Trophoblast cell (in vitro differentiated cells and primary cell): ENCODE data around the gene GSK3B.

Experiments
- DNase-seq, 2 donors: peaks; one replicate each; pipeline ENCODE4 v3.0.0-alpha.2; 2016
- H2AFZ ChIP-seq: 2 replicates; pipeline ENCODE4 v1.6.1; 2013; ENCODE audit warnings: low read length, moderate library complexity, mild to moderate bottlenecking; ENCODE audit not compliant: insufficient read depth, poor library complexity
- H2AK5ac ChIP-seq: 2 replicates; pipeline ENCODE4 v1.6.1; 2013; ENCODE audit warnings: mild to moderate bottlenecking, low read length
- H2BK120ac ChIP-seq: 2 replicates; pipeline ENCODE4 v1.6.1; 2013; ENCODE audit warnings: low read length, mild to moderate bottlenecking, moderate library complexity; ENCODE audit not compliant: insufficient read depth, poor library complexity
- H2BK12ac ChIP-seq: 2 replicates; pipeline ENCODE4 v1.6.1; 2013; ENCODE audit warnings: mild to moderate bottlenecking, low read length, moderate library complexity
- H2BK5ac ChIP-seq: 2 replicates; pipeline ENCODE4 v1.6.1; 2013; ENCODE audit warnings: low read length, low read depth, moderate library complexity, mild to moderate bottlenecking; ENCODE audit not compliant: poor library complexity
- H3K14ac ChIP-seq: 2 replicates; pipeline ENCODE4 v1.6.1; 2013; ENCODE audit warnings: mild to moderate bottlenecking, low read length
- H3K18ac ChIP-seq: 2 replicates; pipeline ENCODE4 v1.6.1; 2013; ENCODE audit warnings: mild to moderate bottlenecking, low read length
- H3K23ac ChIP-seq: 2 replicates; pipeline ENCODE4 v1.6.1; 2013; ENCODE audit warnings: low read length
- H3K27ac ChIP-seq: 2 replicates; pipeline ENCODE4 v1.5.1; 2013; ENCODE audit warnings: low read depth, mild to moderate bottlenecking, inconsistent platforms, low read length, moderate library complexity
- H3K27me3 ChIP-seq: 2 replicates; pipeline ENCODE4 v1.6.1; 2013; ENCODE audit warnings: inconsistent platforms, mild to moderate bottlenecking, low read length, moderate library complexity; ENCODE audit not compliant: insufficient read depth
- H3K36me3 ChIP-seq, 2 experiments: 1 replicate in 1 of 2; 2 replicates in 1 of 2; pipeline ENCODE4 v1.6.1; 2013; ENCODE audit warnings: low read length in 2 of 2, mild to moderate bottlenecking in 2 of 2, moderate library complexity in 1 of 2; ENCODE audit not compliant: insufficient read depth in 2 of 2, control insufficient read depth in 1 of 2
- H3K4ac ChIP-seq: 2 replicates; pipeline ENCODE4 v1.6.1; 2013; ENCODE audit warnings: low read depth, mild to moderate bottlenecking, low read length, moderate library complexity
- H3K4me1 ChIP-seq, 2 experiments: 1 replicate in 1 of 2; 2 replicates in 1 of 2; pipeline ENCODE4 v1.6.1; 2013; ENCODE audit warnings: low read length in 2 of 2, mild to moderate bottlenecking in 2 of 2, moderate library complexity in 1 of 2; ENCODE audit not compliant: insufficient read depth in 2 of 2, control insufficient read depth in 1 of 2
- H3K4me2 ChIP-seq: 2 replicates; pipeline ENCODE4 v1.6.1; 2013; ENCODE audit warnings: inconsistent platforms, mild to moderate bottlenecking, low read length, moderate library complexity
- H3K4me3 ChIP-seq: 2 replicates; pipeline ENCODE4 v1.5.1; 2013; ENCODE audit warnings: mild to moderate bottlenecking, low read depth, low read length, inconsistent platforms
- H3K79me1 ChIP-seq: one replicate; pipeline ENCODE4 v1.6.1; 2013; ENCODE audit warnings: low read length
- H3K79me2 ChIP-seq: 2 replicates; pipeline ENCODE4 v1.6.1; 2013; ENCODE audit warnings: low read length, mild to moderate bottlenecking; ENCODE audit not compliant: control insufficient read depth, insufficient read depth, poor library complexity
- H3K9ac ChIP-seq: 2 replicates; pipeline ENCODE4 v1.6.1; 2013; ENCODE audit warnings: mild to moderate bottlenecking, low read length
- H3K9me3 ChIP-seq: 2 replicates; pipeline ENCODE4 v1.6.1; 2013; ENCODE audit warnings: low read depth, mild to moderate bottlenecking, control low read depth, inconsistent platforms, low read length; ENCODE audit not compliant: insufficient read depth
- H4K12ac ChIP-seq: 2 replicates; pipeline ENCODE4 v1.6.1; 2013; ENCODE audit warnings: low read depth, mild to moderate bottlenecking, low read length, moderate library complexity
- H4K8ac ChIP-seq: 2 replicates; pipeline ENCODE4 v1.6.1; 2013; ENCODE audit warnings: low read depth, mild to moderate bottlenecking, low read length, moderate library complexity
- H4K91ac ChIP-seq: one replicate; pipeline ENCODE4 v1.6.1; 2013; ENCODE audit warnings: low read depth, mild to moderate bottlenecking, low read length, moderate library complexity
- WGBS: extraction: QIAGEN DNeasy Blood & Tissue Kit; methylation state at CpG from one replicate; pipeline ENCODE4 v1.1.7; 2013; ENCODE audit warnings: missing lambda C conversion rate; ENCODE audit not compliant: insufficient read length, insufficient coverage; ENCODE audit errors: extremely low coverage; 5-methylcytosine and 5-hydroxymethylcytosine counted together

GSK3B gene

DNA sequence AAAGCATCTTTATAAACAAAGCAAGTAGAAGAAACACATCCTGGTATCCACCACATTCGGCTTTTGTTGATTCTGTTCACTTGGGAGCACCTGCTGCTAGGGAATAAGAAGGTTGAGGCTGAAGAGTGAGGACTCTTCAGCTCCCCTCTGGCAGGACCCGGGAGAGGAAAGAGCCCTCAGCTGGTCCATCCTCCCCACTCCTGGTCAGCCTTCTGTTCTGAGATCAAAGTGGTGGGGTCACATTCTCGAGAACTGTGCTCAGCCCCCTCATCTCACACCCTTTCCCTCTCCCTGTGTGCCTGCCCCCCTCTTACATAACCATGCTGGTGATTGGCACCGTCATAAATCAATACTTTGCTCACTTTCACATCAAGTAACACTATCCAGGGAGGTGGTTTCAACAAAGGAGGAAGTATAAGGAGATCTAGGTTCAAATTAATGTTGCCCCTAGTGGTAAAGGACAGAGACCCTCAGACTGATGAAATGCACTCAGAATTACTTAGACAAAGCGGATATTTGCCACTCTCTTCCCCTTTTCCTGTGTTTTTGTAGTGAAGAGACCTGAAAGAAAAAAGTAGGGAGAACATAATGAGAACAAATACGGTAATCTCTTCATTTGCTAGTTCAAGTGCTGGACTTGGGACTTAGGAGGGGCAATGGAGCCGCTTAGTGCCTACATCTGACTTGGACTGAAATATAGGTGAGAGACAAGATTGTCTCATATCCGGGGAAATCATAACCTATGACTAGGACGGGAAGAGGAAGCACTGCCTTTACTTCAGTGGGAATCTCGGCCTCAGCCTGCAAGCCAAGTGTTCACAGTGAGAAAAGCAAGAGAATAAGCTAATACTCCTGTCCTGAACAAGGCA is 312.7 kb downstream of the GSK3B start, which contains the start of gene NR1I2:
Gene NR1I2, plus strand, starts transcription at position 772 of the 869 bp plus-strand sequence.
- Histone ChIP-seq H2BK120ac (no peak within 1 kb of the TSS), H3K9ac (no peak within 1 kb of the TSS), H3K27me3 (no peaks in the 10 kb centered on the region), H2BK5ac (no peak within 1 kb of the TSS), H3K4ac (no peak within 1 kb of the TSS), H3K27ac (no peak within 1 kb of the TSS), H3K9me3 (no peaks in the 10 kb centered on the region), H3K4me3 (no peak within 1 kb of the TSS), H2AFZ (no peak within 1 kb of the TSS), H3K14ac (no peak within 1 kb of the TSS), H3K4me2 (no peak within 1 kb of the TSS), H4K8ac (no peak within 1 kb of the TSS), H3K18ac (no peak within 1 kb of the TSS), H3K23ac (no peak within 1 kb of the TSS), H2AK5ac (no peak within 1 kb of the TSS), H3K79me1 (no peaks in the 10 kb centered on the region), H3K79me2 (no peaks in the 10 kb centered on the region), H3K4me1 (no peaks in the 10 kb centered on the region), H4K91ac (no peak within 1 kb of the TSS), H3K36me3 (no peaks in the 10 kb centered on the region), H2BK12ac (no peak within 1 kb of the TSS), H4K12ac (no peak within 1 kb of the TSS)
- WGBS, result no CpG with 5 or more reads among the region's 10 CpGs
- DNase-seq, result no peak

DNA sequence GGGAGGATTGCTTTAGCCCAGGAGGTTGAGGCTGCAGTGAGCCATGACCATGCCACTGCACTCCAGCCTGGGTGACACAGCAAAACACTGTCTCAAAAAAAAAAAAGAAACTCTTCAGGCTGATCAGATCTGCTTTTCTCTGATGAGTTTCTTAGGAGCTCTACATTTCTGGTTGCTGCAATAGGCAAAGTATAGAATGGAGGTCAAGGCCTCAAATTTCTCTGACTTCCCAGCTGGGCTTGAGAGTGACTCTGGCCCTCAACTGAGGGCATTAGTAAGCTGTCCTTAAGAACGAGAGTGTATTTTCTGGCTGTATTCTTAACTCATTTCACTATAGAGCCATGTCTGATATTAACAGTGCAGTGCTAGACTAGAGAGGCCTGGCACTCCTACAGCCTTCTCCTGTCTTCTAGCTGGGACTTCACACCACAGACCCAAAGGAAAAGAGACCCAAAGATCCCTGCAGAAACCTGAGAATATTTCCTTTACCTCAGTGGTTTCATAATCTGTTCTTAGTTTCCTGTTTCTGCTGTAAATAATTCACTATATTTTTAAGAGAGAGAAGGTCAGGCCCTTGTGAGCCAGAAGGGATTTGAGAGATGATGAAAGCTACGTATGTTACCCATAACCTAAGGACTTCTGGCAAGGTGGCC is 314.4 kb downstream of the GSK3B start:
- H3K4ac ChIP-seq, result no peak overlapping the region
- WGBS, result no CpG with 5 or more reads among the region's 2 CpGs
- no peak overlapping the region for H3K27ac ChIP-seq
- H3K4me3 ChIP-seq, result no peak overlapping the region
- no peak overlapping the region for H3K14ac ChIP-seq
- H2BK5ac ChIP-seq, result no peak overlapping the region
- DNase-seq, result no peak
- H2BK120ac ChIP-seq, result no peak overlapping the region
- no peak overlapping the region for H3K18ac ChIP-seq
- H4K12ac ChIP-seq, result no peak overlapping the region
- H4K8ac ChIP-seq, result no peak overlapping the region
- no peak overlapping the region for H2AFZ ChIP-seq
- H3K79me1 ChIP-seq, result no peaks in the 10 kb centered on the region
- no peak overlapping the region for H3K9ac ChIP-seq
- no peak overlapping the region for H4K91ac ChIP-seq
- H3K23ac ChIP-seq, result no peak overlapping the region
- no peaks in the 10 kb centered on the region for H3K27me3 ChIP-seq
- no peaks in the 10 kb centered on the region for H3K9me3 ChIP-seq
- no peak overlapping the region for H3K4me2 ChIP-seq
- no peaks in the 10 kb centered on the region for H3K79me2 ChIP-seq
- H3K4me1 ChIP-seq, result no peaks in the 10 kb centered on the region
- H2AK5ac ChIP-seq, result no peak overlapping the region
- no peaks in the 10 kb centered on the region for H3K36me3 ChIP-seq
- no peak overlapping the region for H2BK12ac ChIP-seq

- H2BK12ac ChIP-seq, result no peak overlapping the region
- H4K12ac ChIP-seq, result no peak overlapping the region
- no peak overlapping the region for H3K9ac ChIP-seq
- no peaks in the 10 kb centered on the region for H3K4me1 ChIP-seq
- no peak overlapping the region for H3K4ac ChIP-seq
- H3K9me3 ChIP-seq, result no peaks in the 10 kb centered on the region
- no peak overlapping the region for H3K14ac ChIP-seq
- H4K8ac ChIP-seq, result no peak overlapping the region
- H3K23ac ChIP-seq, result no peak overlapping the region
- no CpG with 5 or more reads among the region's 2 CpGs for WGBS
- H4K91ac ChIP-seq, result no peak overlapping the region
- no peak overlapping the region for H2BK120ac ChIP-seq
- DNase-seq, result no peak
- H3K4me2 ChIP-seq, result no peak overlapping the region
- H3K36me3 ChIP-seq, result no peaks in the 10 kb centered on the region
- no peak overlapping the region for H2BK5ac ChIP-seq
- H3K27me3 ChIP-seq, result no peaks in the 10 kb centered on the region
- H3K79me1 ChIP-seq, result no peaks in the 10 kb centered on the region
- H2AK5ac ChIP-seq, result no peak overlapping the region
- no peak overlapping the region for H3K4me3 ChIP-seq
- no peak overlapping the region for H3K18ac ChIP-seq
- H2AFZ ChIP-seq, result no peak overlapping the region
- no peak overlapping the region for H3K27ac ChIP-seq
- H3K79me2 ChIP-seq, result no peaks in the 10 kb centered on the region
Observed at GRCh38 chr3:119778811-119779210, 315.4 kb downstream of the GSK3B start.

DNA sequence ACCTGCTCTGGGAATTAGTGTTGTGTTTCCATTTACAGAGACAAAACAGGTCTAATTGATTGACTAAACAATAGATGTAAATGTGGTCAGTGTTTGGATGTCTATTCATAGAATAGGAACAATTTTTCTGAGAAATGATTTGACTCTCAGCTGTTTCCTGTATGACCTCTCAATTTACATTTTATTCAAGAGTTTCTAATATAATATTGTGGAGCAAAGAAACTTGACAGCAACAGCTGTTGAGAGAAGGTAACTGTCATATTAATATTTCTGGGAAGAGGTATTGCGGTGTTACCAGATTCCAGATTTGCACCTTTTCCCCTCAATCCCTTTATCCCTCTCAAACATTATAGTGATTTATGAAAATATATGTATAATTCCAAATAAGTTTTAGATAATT is 316.1 kb downstream of the GSK3B start:
- H3K79me1 ChIP-seq, result no peaks in the 10 kb centered on the region
- H3K27me3 ChIP-seq, result no peaks in the 10 kb centered on the region
- H3K36me3 ChIP-seq, result no peaks in the 10 kb centered on the region
- H3K4me3 ChIP-seq, result no peak overlapping the region
- no peak overlapping the region for H3K27ac ChIP-seq
- no peaks in the 10 kb centered on the region for H3K9me3 ChIP-seq
- no peak overlapping the region for H2BK120ac ChIP-seq
- no peak overlapping the region for H2AK5ac ChIP-seq
- no peak overlapping the region for H2BK12ac ChIP-seq
- no peak for DNase-seq
- no peak overlapping the region for H3K4ac ChIP-seq
- no peak overlapping the region for H3K14ac ChIP-seq
- WGBS, result no CpG with 5 or more reads among the region's 1 CpG
- no peak overlapping the region for H3K23ac ChIP-seq
- H3K4me2 ChIP-seq, result no peak overlapping the region
- no peaks in the 10 kb centered on the region for H3K4me1 ChIP-seq
- no peak overlapping the region for H4K8ac ChIP-seq
- H4K12ac ChIP-seq, result no peak overlapping the region
- H4K91ac ChIP-seq, result no peak overlapping the region
- H2BK5ac ChIP-seq, result no peak overlapping the region
- no peaks in the 10 kb centered on the region for H3K79me2 ChIP-seq
- H3K18ac ChIP-seq, result no peak overlapping the region
- H3K9ac ChIP-seq, result no peak overlapping the region
- no peak overlapping the region for H2AFZ ChIP-seq
